Caco-2 (cell line): ENCODE data around the gene LRRFIP1. TPM values are rescaled to one million over a fixed set of nuclear protein-coding genes. Genes with fewer than 3 reads are reported as not detected.

ENCODE experiments used
- BruUV-seq: library from RNA; stranded (reverse); fragments of 400-500 nt; replicated peaks from 2 replicates; lab custom pipeline; 2021; lab: Mats Ljungman, UMichigan
- CTCF ChIA-PET: fragments of 300-600 bp; sonication (Branson Sonifier 250); formaldehyde crosslinking; loops from one replicate; lab custom pipeline; 2022; ENCODE audit warnings: antibody characterized with exemption; lab: Charles Lee
- POLR2A ChIA-PET: fragments of 300-600 bp; sonication (Branson Sonifier 250); formaldehyde crosslinking; loops from one replicate; lab custom pipeline; 2022; ENCODE audit warnings: antibody characterized with exemption; lab: Charles Lee
- DNase-seq, 2 experiments: peaks; one replicate each; pipeline versions ENCODE4 v3.0.0 to v3.0.0-alpha.2; 2020 to 2022
- H3K27me3 ChIP-seq: replicated peaks from 2 replicates; pipeline ENCODE4 v1.6.0; 2011; ENCODE audit warnings: low read length; ENCODE audit not compliant: control insufficient read depth, insufficient read depth
- H3K36me3 ChIP-seq: 2 replicates; pipeline ENCODE4 v1.5.1; 2011; ENCODE audit warnings: low read length; ENCODE audit not compliant: control insufficient read depth, insufficient read depth
- H3K4me1 ChIP-seq: fragments of 250-450 bp; sonication (Bioruptor Pico); 2 replicates; pipeline ENCODE4 v1.5.1; 2020; ENCODE audit warnings: mild to moderate bottlenecking
- H3K4me3 ChIP-seq: 2 replicates; pipeline ENCODE4 v1.5.1; 2011; ENCODE audit warnings: low read depth, mild to moderate bottlenecking, control low read depth, low read length
- H3K9me3 ChIP-seq: fragments of 250-450 bp; sonication (Bioruptor Pico); 2 replicates; pipeline ENCODE4 v1.5.1; 2020; ENCODE audit warnings: mild to moderate bottlenecking, moderate library complexity
- H3K27ac Mint-ChIP-seq: one replicate; pipeline ENCODE4 v1.8.0; 2022; ENCODE audit warnings: mixed read lengths; ENCODE audit not compliant: unreplicated experiment
- H3K27me3 Mint-ChIP-seq: one replicate; pipeline ENCODE4 v1.8.0; 2022; ENCODE audit warnings: mixed read lengths; ENCODE audit not compliant: insufficient read depth, unreplicated experiment
- H3K36me3 Mint-ChIP-seq: one replicate; pipeline ENCODE4 v1.8.0; 2022; ENCODE audit warnings: mild to moderate bottlenecking, mixed read lengths; ENCODE audit not compliant: insufficient read depth, unreplicated experiment
- H3K4me1 Mint-ChIP-seq: one replicate; pipeline ENCODE4 v1.8.0; 2022; ENCODE audit warnings: low read depth, mixed read lengths; ENCODE audit not compliant: unreplicated experiment
- H3K4me3 Mint-ChIP-seq: one replicate; pipeline ENCODE4 v1.8.0; 2022; ENCODE audit warnings: mild to moderate bottlenecking, moderate library complexity, mixed read lengths; ENCODE audit not compliant: unreplicated experiment
- H3K9me3 Mint-ChIP-seq: one replicate; pipeline ENCODE4 v1.8.0; 2022; ENCODE audit warnings: mixed read lengths; ENCODE audit not compliant: unreplicated experiment
- CTCF ChIP-seq, 2 experiments: fragments of 200-600 bp in 1 of 2; IDR thresholded peaks; 1 replicate in 1 of 2; 2 replicates in 1 of 2; pipeline versions ENCODE4 v1.5.1 to v1.8.0; 2011 to 2022; ENCODE audit warnings: antibody characterized with exemption in 1 of 2, control low read depth in 1 of 2, inconsistent platforms in 1 of 2, low read depth in 1 of 2, low read length in 1 of 2, mild to moderate bottlenecking in 1 of 2, moderate library complexity in 1 of 2; ENCODE audit not compliant: insufficient read depth in 1 of 2, severe bottlenecking in 1 of 2, unreplicated experiment in 1 of 2
- intact Hi-C: fragments of 100-400 bp; cut with micrococcal nuclease; formaldehyde crosslinking; loops from one replicate; pipeline ENCODE4 v1.10.0; 2022; ENCODE audit not compliant: unreplicated experiment
- total RNA-seq: library from RNA; stranded (reverse); gene quantifications from 2 replicates; pipeline ENCODE4 v1.2.3, GENCODE V29; 2022

The LRRFIP1 gene
- total RNA-seq, 1 experiment from 2014 or later: 37.1 TPM

GRCh38 chr2:237672731-237673129, 45.3 kb downstream of the LRRFIP1 start:
- no peaks in the 10 kb centered on the region for H3K9me3 Mint-ChIP-seq
- ChIA-PET CTCF (interaction anchor here (1.0 kb wide), 1 partner anchor 14 kb away, joined by 3 read pairs; no protein-coding TSS in a partner anchor), POLR2A (no interaction called here)
- H3K27ac Mint-ChIP-seq: no peak overlapping the region
- H3K4me1 Mint-ChIP-seq: no peaks in the 10 kb centered on the region
- Histone ChIP-seq H3K36me3 (no peaks in the 10 kb centered on the region), H3K27me3 (no peaks in the 10 kb centered on the region), H3K9me3 (no peaks in the 10 kb centered on the region), H3K4me3 (no peak overlapping the region), H3K4me1 (no peaks in the 10 kb centered on the region)
- TF ChIP-seq CTCF (IDR thresholded peaks at IDR 0.05; ENCODE audit: insufficient read depth in 1 of 2, low read depth in 1 of 2, low read length in 1 of 2, severe bottlenecking in 1 of 2, unreplicated experiment in 1 of 2): no peak
- H3K4me3 Mint-ChIP-seq: no peak overlapping the region
- BruUV-seq: no TSS peak
- intact Hi-C loops: loop anchor here (1.0 kb wide), 1 partner anchor 73 kb away; no protein-coding TSS in a partner anchor
- DNase-seq: no peak
- H3K36me3 Mint-ChIP-seq: peaks cover 5% of the 10 kb centered on the region
- no peaks in the 10 kb centered on the region for H3K27me3 Mint-ChIP-seq

GRCh38 chr2:237673130-237674001, 46.0 kb downstream of the LRRFIP1 start:
- POLR2A ChIA-PET: no interaction called here
- H3K4me1 Mint-ChIP-seq: no peaks in the 10 kb centered on the region
- H3K27ac Mint-ChIP-seq: peak overlapping the region; percentile 60
- no peak overlapping the region for H3K4me3 Mint-ChIP-seq
- CTCF ChIA-PET: interaction anchor here (0.8 to 1.0 kb wide), 2 partner anchors 12 to 13 kb away, joined by 3 read pairs; no protein-coding TSS in a partner anchor
- Histone ChIP-seq H3K36me3 (no peaks in the 10 kb centered on the region), H3K27me3 (no peaks in the 10 kb centered on the region), H3K4me3 (no peak overlapping the region), H3K4me1 (no peaks in the 10 kb centered on the region), H3K9me3 (no peaks in the 10 kb centered on the region)
- no peak for DNase-seq
- TF ChIP-seq CTCF (IDR thresholded peaks at IDR 0.05; ENCODE audit: insufficient read depth in 1 of 2, low read depth in 1 of 2, low read length in 1 of 2, severe bottlenecking in 1 of 2, unreplicated experiment in 1 of 2): peak; percentile 36 to 39
- no TSS peak for BruUV-seq
- peaks cover 5% of the 10 kb centered on the region for H3K36me3 Mint-ChIP-seq
- H3K27me3 Mint-ChIP-seq: no peaks in the 10 kb centered on the region
- no peaks in the 10 kb centered on the region for H3K9me3 Mint-ChIP-seq
- intact Hi-C loops: loop anchor here (1.0 kb wide), 1 partner anchor 72 kb away; no protein-coding TSS in a partner anchor

DNA sequence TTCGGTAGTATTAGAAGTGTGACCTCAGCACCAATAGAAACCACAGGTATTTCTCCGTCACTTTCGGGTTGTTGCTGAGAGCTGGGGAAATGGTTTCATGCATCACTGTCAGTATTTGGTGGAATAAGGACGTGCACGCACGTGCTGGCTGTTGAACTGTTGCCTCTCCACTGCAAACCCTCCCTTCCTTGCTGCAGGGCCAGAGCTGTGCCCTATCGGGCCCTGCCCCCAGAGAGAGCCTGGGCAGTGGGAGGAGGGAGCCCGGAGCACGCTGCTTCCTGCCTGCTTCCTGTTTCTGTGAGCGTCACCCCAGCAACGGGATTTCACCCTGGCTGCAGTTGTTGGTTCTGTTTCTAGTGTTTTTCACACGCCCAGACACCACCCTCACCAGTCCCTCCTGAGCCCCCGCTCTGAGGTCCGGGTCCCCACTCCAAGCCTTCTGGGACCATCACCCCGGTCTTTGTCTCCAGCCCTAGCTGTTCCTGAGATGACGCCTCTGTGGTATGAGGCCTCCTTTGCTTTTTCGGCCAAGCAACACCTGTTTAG, 47.4 kb downstream of the LRRFIP1 start:
- Mint-ChIP-seq H3K36me3 (peaks cover 5% of the 10 kb centered on the region), H3K4me1 (no peaks in the 10 kb centered on the region), H3K9me3 (no peaks in the 10 kb centered on the region), H3K27ac (no peak overlapping the region), H3K4me3 (no peak overlapping the region), H3K27me3 (no peaks in the 10 kb centered on the region)
- DNase-seq: no peak
- H3K4me1 ChIP-seq: no peaks in the 10 kb centered on the region
- CTCF ChIA-PET: no interaction called here
- TF ChIP-seq CTCF (IDR thresholded peaks at IDR 0.05; ENCODE audit: insufficient read depth in 1 of 2, low read depth in 1 of 2, low read length in 1 of 2, severe bottlenecking in 1 of 2, unreplicated experiment in 1 of 2): no peak
- POLR2A ChIA-PET: no interaction called here
- no TSS peak for BruUV-seq
- intact Hi-C loops: no loop called here
- H3K36me3 ChIP-seq: no peaks in the 10 kb centered on the region
- H3K27me3 ChIP-seq: no peaks in the 10 kb centered on the region
- H3K9me3 ChIP-seq: no peaks in the 10 kb centered on the region
- no peak overlapping the region for H3K4me3 ChIP-seq
